Stomach (tissue), 4 donors: ENCODE measurements around the gene KCNJ14.

Experiments used
- POLR2A ChIP-seq, 4 donors: fragments of 450-650 bp; IDR thresholded peaks; one replicate each; pipeline ENCODE4 v1.6.1; 2016; ENCODE audit warnings: antibody characterized with exemption in 4 of 4, control low read depth in 2 of 4, mild to moderate bottlenecking in 1 of 4, moderate library complexity in 1 of 4
- TF ChIP-seq, protein P1 (sequence below), 7 experiments: fragments of 450-650 bp in 4 of 7; fragments of 200-600 bp in 3 of 7; sonication (generic) in 3 of 7; IDR thresholded peaks; one replicate each; pipeline ENCODE4 v1.5.1; 2016 to 2019; ENCODE audit warnings: antibody characterized with exemption in 7 of 7, control low read depth in 2 of 7, mild to moderate bottlenecking in 1 of 7

DNA sequence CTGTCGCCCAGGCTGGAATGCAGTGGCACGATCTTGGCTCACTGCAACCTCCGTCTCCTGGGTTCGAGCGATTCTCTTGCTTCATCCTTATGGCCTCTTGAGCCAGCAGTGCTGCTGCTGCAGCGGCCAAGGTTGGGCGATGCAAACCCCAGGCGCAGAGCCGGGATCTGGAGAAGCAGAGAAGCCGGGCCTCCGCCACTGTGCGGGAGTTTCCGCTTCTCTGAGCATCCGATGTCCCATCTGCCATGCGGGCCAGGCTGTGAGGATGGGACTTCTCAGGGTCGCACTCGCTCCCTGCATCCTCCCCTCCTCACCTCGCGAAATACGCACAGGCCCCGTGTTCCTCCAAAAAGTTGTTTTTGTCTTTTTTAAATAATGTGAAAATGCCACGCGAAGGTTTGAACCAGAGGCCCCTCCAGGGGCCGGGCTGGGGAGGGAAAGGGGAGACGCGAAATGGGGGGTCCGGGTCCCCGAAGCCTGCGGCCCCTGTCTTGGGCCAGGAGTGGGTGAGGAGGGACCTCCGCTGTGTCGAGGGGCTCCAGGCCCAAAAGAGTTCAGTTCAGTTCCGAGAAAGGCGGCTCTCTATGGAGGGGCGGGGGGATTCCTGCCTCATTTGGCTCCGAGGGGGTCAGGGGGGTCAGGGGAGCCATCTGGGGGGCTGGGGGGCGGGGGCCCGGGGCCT lies 29.7 kb downstream of the KCNJ14 start:
- TF ChIP-seq, protein P1, sequence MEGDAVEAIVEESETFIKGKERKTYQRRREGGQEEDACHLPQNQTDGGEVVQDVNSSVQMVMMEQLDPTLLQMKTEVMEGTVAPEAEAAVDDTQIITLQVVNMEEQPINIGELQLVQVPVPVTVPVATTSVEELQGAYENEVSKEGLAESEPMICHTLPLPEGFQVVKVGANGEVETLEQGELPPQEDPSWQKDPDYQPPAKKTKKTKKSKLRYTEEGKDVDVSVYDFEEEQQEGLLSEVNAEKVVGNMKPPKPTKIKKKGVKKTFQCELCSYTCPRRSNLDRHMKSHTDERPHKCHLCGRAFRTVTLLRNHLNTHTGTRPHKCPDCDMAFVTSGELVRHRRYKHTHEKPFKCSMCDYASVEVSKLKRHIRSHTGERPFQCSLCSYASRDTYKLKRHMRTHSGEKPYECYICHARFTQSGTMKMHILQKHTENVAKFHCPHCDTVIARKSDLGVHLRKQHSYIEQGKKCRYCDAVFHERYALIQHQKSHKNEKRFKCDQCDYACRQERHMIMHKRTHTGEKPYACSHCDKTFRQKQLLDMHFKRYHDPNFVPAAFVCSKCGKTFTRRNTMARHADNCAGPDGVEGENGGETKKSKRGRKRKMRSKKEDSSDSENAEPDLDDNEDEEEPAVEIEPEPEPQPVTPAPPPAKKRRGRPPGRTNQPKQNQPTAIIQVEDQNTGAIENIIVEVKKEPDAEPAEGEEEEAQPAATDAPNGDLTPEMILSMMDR (IDR thresholded peaks at IDR 0.05): no peak
- no peak for TF ChIP-seq POLR2A (IDR thresholded peaks at IDR 0.05)
